GM12878 (cell line): ENCODE results near the gene ARHGEF17. TPM values are rescaled to one million over a fixed set of nuclear protein-coding genes. Genes with fewer than 3 reads are reported as not detected.

Experiments
- ATF2 ChIP-seq: IDR thresholded peaks from 2 replicates; pipeline ENCODE4 v1.6.1; 2012; ENCODE audit warnings: low read length, inconsistent platforms
- BHLHE40 ChIP-seq, 2 experiments: fragments of 450-650 bp in 1 of 2; IDR thresholded peaks; 2 replicates each; pipeline ENCODE4 v1.6.1; 2011 to 2017; ENCODE audit warnings: low read depth in 2 of 2, borderline replicate concordance in 1 of 2, improper control_type of control experiment in 1 of 2, low read length in 1 of 2, mild to moderate bottlenecking in 1 of 2
- CEBPZ ChIP-seq: fragments of 150-350 bp; IDR thresholded peaks from 2 replicates; pipeline ENCODE4 v1.6.1; 2016; ENCODE audit warnings: low read depth, low read length
- ELK1 ChIP-seq: IDR thresholded peaks from 2 replicates; pipeline ENCODE4 v1.6.1; 2012; ENCODE audit warnings: low read depth, low read length, improper control_type of control experiment
- ETV6 ChIP-seq, 2 experiments: fragments of 450-650 bp in 1 of 2; IDR thresholded peaks in 1 of 2; conservative IDR thresholded peaks in 1 of 2; 2 replicates each; pipeline ENCODE4 v1.6.1; 2014; ENCODE audit warnings: antibody characterized with exemption in 1 of 2, borderline replicate concordance in 1 of 2, low read depth in 1 of 2, mild to moderate bottlenecking in 1 of 2, moderate library complexity in 1 of 2
- GATAD2B ChIP-seq: fragments of 450-650 bp; conservative IDR thresholded peaks from 2 replicates; pipeline ENCODE4 v1.6.1; 2017; ENCODE audit warnings: low read depth, mild to moderate bottlenecking, moderate library complexity
- HDAC2 ChIP-seq: fragments of 200-600 bp; sonication (generic); IDR thresholded peaks from 2 replicates; pipeline ENCODE4 v1.6.1; 2017
- HDGF ChIP-seq: fragments of 450-650 bp; IDR thresholded peaks from 2 replicates; pipeline ENCODE4 v1.6.1; 2016; ENCODE audit warnings: antibody characterized with exemption
- NFIC ChIP-seq: IDR thresholded peaks from 2 replicates; pipeline ENCODE4 v1.6.1; 2012; ENCODE audit warnings: low read depth, mild to moderate bottlenecking, inconsistent platforms, low read length, moderate library complexity
- PBX3 ChIP-seq: IDR thresholded peaks from 2 replicates; pipeline ENCODE4 v1.6.1; 2011; ENCODE audit warnings: mild to moderate bottlenecking, low read depth, low read length, moderate library complexity; ENCODE audit not compliant: insufficient replicate concordance
- RAD51 ChIP-seq: fragments of 450-650 bp; IDR thresholded peaks from 2 replicates; pipeline ENCODE4 v1.6.1; 2016; ENCODE audit warnings: moderate library complexity, mild to moderate bottlenecking, inconsistent platforms
- SIX5 ChIP-seq: IDR thresholded peaks from 2 replicates; pipeline ENCODE4 v1.6.1; 2011; ENCODE audit warnings: mild to moderate bottlenecking, low read depth, low read length, moderate library complexity; ENCODE audit not compliant: severe bottlenecking
- SMARCA5 ChIP-seq: fragments of 450-650 bp; IDR thresholded peaks from 2 replicates; pipeline ENCODE4 v1.6.1; 2017; ENCODE audit warnings: mild to moderate bottlenecking
- TAF1 ChIP-seq: IDR thresholded peaks from 2 replicates; pipeline ENCODE4 v1.6.1; 2011; ENCODE audit warnings: mild to moderate bottlenecking, low read depth, low read length, borderline replicate concordance
- TCF12 ChIP-seq: IDR thresholded peaks from 2 replicates; pipeline ENCODE4 v1.6.1; 2011; ENCODE audit warnings: low read depth, mild to moderate bottlenecking, low read length
- WRNIP1 ChIP-seq: IDR thresholded peaks from 2 replicates; pipeline ENCODE4 v1.6.1; 2011; ENCODE audit warnings: low read depth, low read length, improper control_type of control experiment, borderline replicate concordance
- ZNF687 ChIP-seq: fragments of 450-650 bp; IDR thresholded peaks from 2 replicates; pipeline ENCODE4 v1.6.1; 2017; ENCODE audit warnings: mild to moderate bottlenecking, moderate library complexity
- polyA plus RNA-seq, 11 experiments: library from polyadenylated mRNA; depleted of rRNA in 4 of 11; unstranded in 6 of 11; stranded (reverse) in 5 of 11; fragments of >200 nt; fragmentation: Nextera tagmentation in 4 of 11; fragmentation: Illumina TruSeq in 1 of 11; extraction: Ambion mirVana in 4 of 11; extraction: Trizol in 1 of 11; gene quantifications; 1 replicate in 1 of 11; 2 replicates in 10 of 11; pipeline versions ENCODE4 v1.2.1 to v1.2.3, GENCODE V29; 2011 to 2016; ENCODE audit warnings: inconsistent platforms in 2 of 11, missing spikeins in 2 of 11, low read depth in 1 of 11
- total RNA-seq, 4 experiments: library from RNA; depleted of rRNA in 3 of 4; stranded (reverse); fragments of >200 nt in 3 of 4; fragmentation: Illumina TruSeq in 1 of 4; extraction: Trizol in 1 of 4; gene quantifications; 2 replicates each; pipeline versions ENCODE4 v1.2.1 to v1.2.3, GENCODE V29; 2013 to 2021

ARHGEF17 gene
- total and polyA plus RNA-seq, 10 of the 15 experiments (the other 5 are each of a cell fraction or from before 2014, with no cell fraction given) = 0.15 to 11.0 (median 1.7) TPM

GRCh38 chr11:73325036-73325981 lies 17.2 kb downstream of the ARHGEF17 start (continued):
- TF ChIP-seq CEBPZ (no peak), HDGF (no peak), TCF12 (peak; percentile 43), TAF1 (peak; percentile 52; the same call in 1 of the 2 replicates), WRNIP1 (no peak), GATAD2B (peak; percentile 65), RAD51 (no peak), ETV6 (conservative IDR thresholded peaks at IDR 0.05 in 1 of 2, IDR thresholded peaks at IDR 0.05 in 1 of 2; ENCODE audit: borderline replicate concordance in 1 of 2, low read depth in 1 of 2) (peak in 1 of 2 experiments; percentile 37; a peak in 1 of 4 replicates), ELK1 (no peak), BHLHE40 (IDR thresholded peaks at IDR 0.05; ENCODE audit: borderline replicate concordance in 1 of 2, low read depth in 2 of 2, low read length in 1 of 2) (peak in 1 of 2 experiments; percentile 46; a peak in 2 of 4 replicates), ZNF687 (peak; percentile 75), NFIC (peak; percentile 72), PBX3 (no peak), HDAC2 (no peak), SMARCA5 (peak; percentile 30; the same call in 1 of the 2 replicates), SIX5 (no peak), ATF2 (peak; percentile 59; the same call in 1 of the 2 replicates)
